Brain microvascular endothelial cell (primary cell): ENCODE results near the gene OR51A4.

Experiments
- DNase-seq: peaks from one replicate; pipeline ENCODE4 v3.0.0-alpha.2; 2020
- H3K27ac ChIP-seq: fragments of 250-450 bp; sonication (Bioruptor Pico); 2 replicates; pipeline ENCODE4 v1.5.1; 2020; ENCODE audit warnings: mild to moderate bottlenecking, moderate library complexity
- H3K27me3 ChIP-seq: fragments of 250-450 bp; sonication (Bioruptor Pico); replicated peaks from 2 replicates; pipeline ENCODE4 v1.5.1; 2020; ENCODE audit warnings: mild to moderate bottlenecking
- H3K36me3 ChIP-seq: fragments of 250-450 bp; sonication (Bioruptor Pico); replicated peaks from 2 replicates; pipeline ENCODE4 v1.5.1; 2020; ENCODE audit warnings: mild to moderate bottlenecking
- H3K4me3 ChIP-seq: 2 replicates; pipeline ENCODE4 v1.5.1; 2011; ENCODE audit warnings: low read depth, mild to moderate bottlenecking, control low read depth, low read length, moderate library complexity
- in situ Hi-C: cut with HindIII; loops from 2 replicates; pipeline ENCODE4 v1.10.0; 2017; ENCODE audit warnings: low sequenced_read_pairs, low pct_ligation_motif_present
- TF ChIP-seq, protein P1 (sequence below): IDR thresholded peaks from 2 replicates; pipeline ENCODE4 v1.5.1; 2011; ENCODE audit warnings: low read depth, mild to moderate bottlenecking, moderate library complexity, low read length, control low read depth, inconsistent platforms; ENCODE audit errors: missing control alignments

The OR51A4 gene

GRCh38 chr11:4916581-4916980 lies 30.8 kb downstream of the OR51A4 start:
- in situ Hi-C loops, result no loop called here
- TF ChIP-seq, protein P1, sequence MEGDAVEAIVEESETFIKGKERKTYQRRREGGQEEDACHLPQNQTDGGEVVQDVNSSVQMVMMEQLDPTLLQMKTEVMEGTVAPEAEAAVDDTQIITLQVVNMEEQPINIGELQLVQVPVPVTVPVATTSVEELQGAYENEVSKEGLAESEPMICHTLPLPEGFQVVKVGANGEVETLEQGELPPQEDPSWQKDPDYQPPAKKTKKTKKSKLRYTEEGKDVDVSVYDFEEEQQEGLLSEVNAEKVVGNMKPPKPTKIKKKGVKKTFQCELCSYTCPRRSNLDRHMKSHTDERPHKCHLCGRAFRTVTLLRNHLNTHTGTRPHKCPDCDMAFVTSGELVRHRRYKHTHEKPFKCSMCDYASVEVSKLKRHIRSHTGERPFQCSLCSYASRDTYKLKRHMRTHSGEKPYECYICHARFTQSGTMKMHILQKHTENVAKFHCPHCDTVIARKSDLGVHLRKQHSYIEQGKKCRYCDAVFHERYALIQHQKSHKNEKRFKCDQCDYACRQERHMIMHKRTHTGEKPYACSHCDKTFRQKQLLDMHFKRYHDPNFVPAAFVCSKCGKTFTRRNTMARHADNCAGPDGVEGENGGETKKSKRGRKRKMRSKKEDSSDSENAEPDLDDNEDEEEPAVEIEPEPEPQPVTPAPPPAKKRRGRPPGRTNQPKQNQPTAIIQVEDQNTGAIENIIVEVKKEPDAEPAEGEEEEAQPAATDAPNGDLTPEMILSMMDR, result no peak
- DNase-seq, result no peak
- H3K4me3 ChIP-seq, result no peak overlapping the region
- no peak overlapping the region for H3K27ac ChIP-seq
- H3K36me3 ChIP-seq, result no peaks in the 10 kb centered on the region
- H3K27me3 ChIP-seq, result no peaks in the 10 kb centered on the region

DNA sequence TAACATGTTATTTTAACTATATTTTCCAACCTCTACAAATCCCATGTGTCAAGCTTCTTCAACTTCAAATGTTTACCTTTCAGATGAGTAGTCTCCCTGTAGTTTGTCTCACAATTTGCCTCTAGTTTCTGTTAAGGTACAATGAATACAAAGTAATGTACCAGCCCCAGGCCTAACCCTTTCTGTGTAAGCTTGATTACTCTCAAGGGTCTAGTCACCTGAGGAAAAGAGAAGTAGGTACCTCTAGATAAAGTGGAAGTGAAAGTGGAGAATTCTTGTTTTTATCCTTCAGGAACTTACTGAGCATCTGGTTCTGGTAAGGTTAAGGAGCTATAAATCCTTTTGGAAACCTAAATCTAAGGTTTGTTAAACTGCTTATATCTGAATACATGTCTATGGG lies 43.9 kb downstream of the OR51A4 start, which contains the start of gene OR51A7:
OR51A7 (plus strand) TSS at position 300 of the 400 bp plus-strand sequence. CDS start 3,587 bp downstream, outside the sequence.
- Histone ChIP-seq H3K4me3 (no peak within 1 kb of the TSS), H3K36me3 (no peaks in the 10 kb centered on the region), H3K27me3 (no peaks in the 10 kb centered on the region), H3K27ac (no peak within 1 kb of the TSS)
- DNase-seq, result no peak
- TF ChIP-seq, protein P1, result no peak
- in situ Hi-C loops, result no loop called here
